Measurements from ENCODE around the gene GSG1L.

GSG1L gene

DNA sequence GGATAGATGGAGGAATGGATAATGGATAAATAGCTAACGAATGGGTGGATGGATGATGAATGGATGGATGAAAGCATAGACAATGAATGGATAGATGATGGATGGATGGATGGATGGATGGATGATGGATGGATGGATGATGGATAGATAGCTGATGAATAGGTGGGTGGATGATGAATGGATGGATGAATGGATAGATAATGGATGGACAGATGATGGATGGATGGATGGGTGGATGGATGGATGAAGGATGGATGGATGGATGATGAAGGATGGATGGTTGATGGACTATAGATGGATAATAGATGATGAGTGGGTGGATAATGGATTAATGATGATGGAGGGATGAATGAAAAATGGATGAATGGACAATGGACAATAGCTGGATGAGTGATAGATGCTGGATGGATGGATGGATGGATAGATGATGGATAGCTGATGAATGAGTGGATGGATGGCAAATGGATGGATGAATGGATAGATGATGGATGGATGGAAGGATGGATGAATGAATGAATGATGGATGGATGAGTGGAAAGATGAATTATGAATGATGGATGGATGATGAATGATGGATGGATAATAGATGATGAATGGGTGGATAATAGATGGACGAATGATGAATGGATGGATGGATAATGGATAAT is 273.8 kb downstream of the GSG1L start:
- Histone ChIP-seq H3K4me1 (ENCODE audit: control insufficient read depth, insufficient read depth, low read length) (no peaks in the 10 kb centered on the region), H3K9ac (ENCODE audit: low read depth, low read length) (no peak overlapping the region), H3K4me3 (ENCODE audit: low read depth, low read length) (no peak overlapping the region), H3K9me3 (ENCODE audit: control insufficient read depth, insufficient read depth, low read length) (no peaks in the 10 kb centered on the region), H3K27me3 (ENCODE audit: control insufficient read depth, insufficient read depth, low read length) (no peaks in the 10 kb centered on the region), H3K27ac (ENCODE audit: low read depth, low read length) (no peak overlapping the region), H3K36me3 (ENCODE audit: control insufficient read depth, insufficient read depth, low read length) (no peaks in the 10 kb centered on the region)

DNA sequence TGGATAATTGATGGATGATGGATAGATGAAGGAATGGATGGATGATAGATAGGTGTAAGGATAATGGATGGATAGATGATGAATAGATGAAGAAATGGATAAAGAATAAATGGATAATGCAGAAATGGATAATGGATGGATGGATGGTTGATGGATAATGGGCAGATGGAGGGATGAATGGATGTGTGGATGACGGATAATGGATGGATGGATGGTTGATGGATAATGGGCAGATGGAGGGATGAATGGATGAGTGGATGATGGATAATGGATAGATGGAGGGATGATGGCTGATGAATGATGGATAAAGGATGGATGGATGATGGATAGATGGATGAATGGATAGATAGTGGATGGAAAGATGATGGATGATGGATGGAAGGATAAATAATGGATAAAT is 274.4 kb downstream of the GSG1L start:
- H3K36me3 ChIP-seq (ENCODE audit: control insufficient read depth, insufficient read depth, low read length): no peaks in the 10 kb centered on the region

DNA sequence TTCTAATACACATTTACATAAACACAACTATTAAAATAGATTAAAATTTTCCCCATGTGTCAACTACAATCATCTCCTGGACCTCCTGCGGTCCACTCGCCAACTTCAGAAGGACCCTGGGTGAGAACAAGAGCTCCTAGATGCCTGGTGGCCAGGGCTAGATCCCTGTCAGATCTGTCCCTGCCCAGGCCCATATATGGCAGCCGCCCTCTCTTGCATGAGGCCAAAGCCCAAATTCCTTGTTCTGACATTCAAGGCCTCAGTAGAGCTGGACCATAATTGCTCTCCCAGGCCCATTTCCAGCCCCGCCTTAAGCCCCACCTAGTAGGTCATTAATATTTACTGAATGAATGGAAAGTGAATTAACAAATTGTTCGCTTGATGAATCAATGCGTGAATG is 275.8 kb downstream of the GSG1L start:
- Histone ChIP-seq H3K27ac (ENCODE audit: low read depth, low read length) (no peak overlapping the region), H3K9ac (ENCODE audit: low read depth, low read length) (no peak overlapping the region), H3K27me3 (ENCODE audit: control insufficient read depth, insufficient read depth, low read length) (no peaks in the 10 kb centered on the region)

More for the DNA sequence above, 274.4 kb downstream of the GSG1L start:
- H3K27ac ChIP-seq (ENCODE audit: low read depth, low read length): no peak overlapping the region
- H3K9ac ChIP-seq (ENCODE audit: low read depth, low read length): no peak overlapping the region
- no peaks in the 10 kb centered on the region for H3K9me3 ChIP-seq (ENCODE audit: control insufficient read depth, insufficient read depth, low read length)
- no peaks in the 10 kb centered on the region for H3K4me1 ChIP-seq (ENCODE audit: control insufficient read depth, insufficient read depth, low read length)
- H3K4me3 ChIP-seq (ENCODE audit: low read depth, low read length): no peak overlapping the region
- H3K27me3 ChIP-seq (ENCODE audit: control insufficient read depth, insufficient read depth, low read length): no peaks in the 10 kb centered on the region

DNA sequence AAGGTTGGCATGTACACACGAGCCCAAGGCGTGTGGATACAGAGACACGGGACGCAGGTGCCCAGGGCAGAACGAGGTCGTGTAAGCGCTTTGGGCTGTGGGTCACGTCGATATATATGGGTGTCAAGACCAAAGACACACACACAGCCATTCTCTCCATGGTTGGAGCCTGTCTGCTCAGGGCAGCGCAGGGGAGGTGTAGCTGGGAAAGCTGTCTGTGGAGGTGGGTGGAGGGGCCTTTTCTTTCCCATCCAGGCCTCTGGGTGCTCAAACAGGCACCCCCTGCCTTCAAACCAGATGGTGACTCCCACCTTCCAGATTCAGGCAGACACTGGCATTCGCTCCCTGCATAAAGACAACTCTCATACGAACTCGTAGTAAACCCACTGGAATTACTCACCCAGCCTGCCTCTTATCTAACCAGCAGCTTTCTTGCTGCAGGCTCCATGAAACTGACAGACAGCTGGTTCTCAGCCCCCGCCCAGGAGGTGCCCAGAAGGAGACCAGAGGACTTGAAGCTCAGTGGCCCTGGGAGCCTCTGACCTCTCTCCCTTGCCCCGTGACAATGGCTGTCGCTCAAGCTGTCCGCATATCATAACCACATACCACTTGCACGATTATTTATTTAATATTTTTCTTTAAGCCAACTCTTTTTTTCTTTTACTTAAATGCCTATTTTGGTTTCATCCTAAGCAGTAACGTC is 276.4 kb downstream of the GSG1L start:
- no peaks in the 10 kb centered on the region for H3K27me3 ChIP-seq (ENCODE audit: control insufficient read depth, insufficient read depth, low read length)
- no peaks in the 10 kb centered on the region for H3K9me3 ChIP-seq (ENCODE audit: control insufficient read depth, insufficient read depth, low read length)
- no peak overlapping the region for H3K27ac ChIP-seq (ENCODE audit: low read depth, low read length)
- H3K9ac ChIP-seq (ENCODE audit: low read depth, low read length): no peak overlapping the region
- no peaks in the 10 kb centered on the region for H3K4me1 ChIP-seq (ENCODE audit: control insufficient read depth, insufficient read depth, low read length)
- H3K4me3 ChIP-seq (ENCODE audit: low read depth, low read length): no peak overlapping the region
- H3K36me3 ChIP-seq (ENCODE audit: control insufficient read depth, insufficient read depth, low read length): no peaks in the 10 kb centered on the region

More for the DNA sequence above, 275.8 kb downstream of the GSG1L start:
- H3K4me1 ChIP-seq (ENCODE audit: control insufficient read depth, insufficient read depth, low read length): no peaks in the 10 kb centered on the region
- H3K36me3 ChIP-seq (ENCODE audit: control insufficient read depth, insufficient read depth, low read length): no peaks in the 10 kb centered on the region
- no peak overlapping the region for H3K4me3 ChIP-seq (ENCODE audit: low read depth, low read length)
- H3K9me3 ChIP-seq (ENCODE audit: control insufficient read depth, insufficient read depth, low read length): no peaks in the 10 kb centered on the region

DNA sequence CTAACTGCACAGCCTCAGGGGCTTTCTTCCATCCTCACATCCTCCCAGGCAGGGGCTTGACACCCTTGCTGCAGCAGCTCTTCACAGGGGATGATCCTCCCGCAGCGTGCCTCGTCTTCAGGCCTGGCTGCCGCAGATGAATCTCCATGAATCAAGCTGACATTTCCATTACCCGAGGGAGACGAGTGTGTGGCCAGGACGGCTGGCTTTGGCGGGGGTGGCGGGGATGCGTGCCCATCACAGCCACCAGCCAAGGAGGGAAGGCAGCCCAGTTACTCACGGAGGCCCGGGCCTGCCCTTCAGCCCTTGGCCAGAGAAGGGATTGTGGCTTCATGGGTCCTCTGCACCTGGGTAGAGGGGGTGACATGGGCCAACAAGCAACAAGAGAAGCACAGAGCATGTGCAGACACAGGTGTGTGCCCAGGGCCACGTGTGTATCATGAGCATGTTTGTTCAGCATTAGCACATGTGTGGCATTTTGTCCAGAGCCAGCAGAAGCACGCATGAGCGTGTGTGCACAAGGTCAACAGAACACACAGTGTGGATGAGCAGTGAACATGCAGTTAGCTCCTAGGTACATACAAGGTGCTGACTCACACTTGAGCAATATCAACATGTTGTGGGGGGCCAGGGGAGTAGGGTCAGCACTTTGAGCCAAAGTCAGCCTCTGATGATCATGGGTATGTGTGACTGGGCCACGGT is 277.1 kb downstream of the GSG1L start:
- Histone ChIP-seq H3K4me1 (ENCODE audit: control insufficient read depth, insufficient read depth, low read length) (no peaks in the 10 kb centered on the region), H3K9ac (ENCODE audit: low read depth, low read length) (no peak overlapping the region), H3K36me3 (ENCODE audit: control insufficient read depth, insufficient read depth, low read length) (no peaks in the 10 kb centered on the region), H3K4me3 (ENCODE audit: low read depth, low read length) (no peak overlapping the region), H3K27ac (ENCODE audit: low read depth, low read length) (no peak overlapping the region), H3K9me3 (ENCODE audit: control insufficient read depth, insufficient read depth, low read length) (no peaks in the 10 kb centered on the region), H3K27me3 (ENCODE audit: control insufficient read depth, insufficient read depth, low read length) (no peaks in the 10 kb centered on the region)

DNA sequence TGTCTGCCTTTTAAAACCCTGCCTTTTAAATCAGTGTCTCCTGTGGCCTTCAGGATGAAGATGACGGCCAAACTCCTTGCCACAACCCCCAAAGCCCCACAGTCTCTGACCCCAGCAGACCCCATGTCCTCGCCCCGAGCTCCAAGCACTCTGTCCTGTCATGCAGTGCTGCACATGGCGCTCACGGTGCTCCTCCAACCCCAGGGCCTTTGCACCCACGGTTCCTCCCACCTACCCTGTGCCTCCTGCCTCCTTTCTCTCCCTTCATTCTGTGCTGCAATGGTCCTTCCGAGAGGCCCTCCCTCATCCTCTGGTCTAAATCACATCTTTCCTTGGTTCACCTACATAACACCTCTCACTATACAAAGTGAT is 278.2 kb downstream of the GSG1L start:
- Histone ChIP-seq H3K27me3 (ENCODE audit: control insufficient read depth, insufficient read depth, low read length) (no peaks in the 10 kb centered on the region), H3K4me1 (ENCODE audit: control insufficient read depth, insufficient read depth, low read length) (no peaks in the 10 kb centered on the region), H3K36me3 (ENCODE audit: control insufficient read depth, insufficient read depth, low read length) (no peaks in the 10 kb centered on the region), H3K9me3 (ENCODE audit: control insufficient read depth, insufficient read depth, low read length) (no peaks in the 10 kb centered on the region), H3K27ac (ENCODE audit: low read depth, low read length) (no peak overlapping the region), H3K9ac (ENCODE audit: low read depth, low read length) (no peak overlapping the region), H3K4me3 (ENCODE audit: low read depth, low read length) (no peak overlapping the region)

DNA sequence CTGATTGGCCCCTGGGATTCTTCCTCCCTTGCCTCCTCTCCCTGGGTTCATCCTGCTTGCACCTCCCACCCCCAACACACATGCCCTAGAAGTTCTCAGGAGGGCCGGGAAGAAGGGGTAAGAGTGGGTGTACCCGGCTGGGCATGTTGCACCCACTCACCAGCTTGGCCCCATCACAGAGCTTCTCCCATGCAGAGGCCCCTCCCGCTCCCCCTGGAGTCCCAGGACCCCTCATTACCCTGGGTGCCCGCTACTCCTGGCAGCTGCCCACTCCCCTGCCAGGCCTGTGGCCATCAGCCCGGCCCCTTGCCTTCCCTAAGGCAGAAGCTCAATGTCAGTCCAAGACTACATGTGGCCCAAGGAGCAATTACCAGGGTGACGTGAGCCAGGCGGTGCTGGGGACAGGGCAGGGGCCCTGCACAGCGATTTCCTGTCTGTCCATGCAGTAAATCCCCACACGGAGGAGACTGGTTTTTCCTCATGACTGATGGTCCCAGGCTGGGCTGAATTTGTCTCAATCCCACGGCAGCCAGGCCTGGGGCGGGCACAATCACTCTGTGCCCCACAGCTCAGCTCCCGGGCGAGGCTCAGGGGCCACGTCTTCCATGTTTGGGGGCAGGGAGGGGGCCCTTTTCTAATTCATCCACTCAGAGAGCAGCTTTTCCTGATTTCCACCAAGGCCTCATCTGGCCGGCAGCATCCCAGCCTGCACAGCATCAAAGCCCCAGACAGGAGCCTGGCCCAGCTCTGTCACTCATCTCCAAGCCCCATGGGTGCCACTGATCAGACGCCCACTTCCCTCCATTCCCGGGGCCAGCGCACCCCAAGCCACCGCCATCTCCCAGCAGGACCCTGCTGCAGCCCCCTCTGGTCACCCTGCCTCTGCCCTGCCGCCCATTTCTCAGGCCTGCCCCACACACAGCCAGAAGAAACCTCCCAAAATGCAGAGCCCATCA is 278.9 kb downstream of the GSG1L start:
- H3K27me3 ChIP-seq (ENCODE audit: control insufficient read depth, insufficient read depth, low read length): no peaks in the 10 kb centered on the region

DNA sequence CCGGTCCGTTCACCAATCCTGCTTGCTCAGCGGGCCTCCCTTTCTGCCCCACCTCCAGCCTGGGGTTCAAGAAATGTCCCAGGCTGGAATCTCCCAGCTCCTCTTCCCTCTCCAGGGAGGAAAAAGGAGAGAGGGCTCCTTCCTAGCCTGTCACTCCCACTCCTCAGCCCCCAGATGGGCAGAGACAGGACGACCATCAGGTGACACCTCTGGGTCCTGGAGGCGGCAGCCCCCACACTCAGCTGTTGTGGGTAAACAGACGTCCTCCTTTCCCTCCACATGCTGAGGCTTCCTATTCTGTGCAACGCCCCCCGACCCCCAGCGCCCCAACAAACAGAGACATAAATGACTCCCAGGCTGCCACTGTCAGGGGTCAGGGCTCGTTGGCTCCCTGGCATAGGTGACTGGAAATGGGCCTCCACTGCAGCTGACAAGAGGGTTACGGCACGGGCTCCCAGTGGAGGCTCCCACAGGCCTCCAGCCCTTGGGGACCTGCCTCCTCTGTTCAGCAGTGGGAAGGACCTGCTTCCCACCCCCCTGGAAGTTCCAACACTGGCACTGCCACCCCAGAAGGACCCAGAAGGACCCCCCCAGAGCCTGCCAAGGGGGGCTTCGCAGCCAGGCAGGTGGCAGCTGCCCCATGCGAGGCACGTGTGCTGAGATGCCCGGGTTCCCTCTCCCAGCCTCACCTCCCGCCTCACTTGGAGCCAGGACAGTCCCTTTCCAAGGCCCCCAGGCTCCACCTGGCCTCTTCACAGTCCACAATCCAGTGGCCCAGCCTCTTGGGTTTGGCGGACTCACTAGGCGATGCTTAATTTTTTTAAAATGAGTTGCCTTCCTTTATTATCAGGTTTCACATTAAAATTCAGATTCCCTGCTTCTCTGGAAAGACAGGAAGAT is 281.3 kb downstream of the GSG1L start:
- Histone ChIP-seq H3K9me3 (ENCODE audit: control insufficient read depth, insufficient read depth, low read length) (no peaks in the 10 kb centered on the region), H3K9ac (ENCODE audit: low read depth, low read length) (no peak overlapping the region), H3K4me3 (ENCODE audit: low read depth, low read length) (no peak overlapping the region), H3K4me1 (ENCODE audit: control insufficient read depth, insufficient read depth, low read length) (peaks cover 7% of the 10 kb centered on the region; the same call in 1 of the 2 replicates), H3K27me3 (ENCODE audit: control insufficient read depth, insufficient read depth, low read length) (no peaks in the 10 kb centered on the region), H3K27ac (ENCODE audit: low read depth, low read length) (no peak overlapping the region), H3K36me3 (ENCODE audit: control insufficient read depth, insufficient read depth, low read length) (no peaks in the 10 kb centered on the region)

More for the DNA sequence above, 278.9 kb downstream of the GSG1L start:
- peaks cover 5% of the 10 kb centered on the region; the same call in 1 of the 2 replicates for H3K4me1 ChIP-seq (ENCODE audit: control insufficient read depth, insufficient read depth, low read length)
- H3K9me3 ChIP-seq (ENCODE audit: control insufficient read depth, insufficient read depth, low read length): no peaks in the 10 kb centered on the region
- no peak overlapping the region for H3K4me3 ChIP-seq (ENCODE audit: low read depth, low read length)
- no peaks in the 10 kb centered on the region for H3K36me3 ChIP-seq (ENCODE audit: control insufficient read depth, insufficient read depth, low read length)
- H3K9ac ChIP-seq (ENCODE audit: low read depth, low read length): no peak overlapping the region
- no peak overlapping the region for H3K27ac ChIP-seq (ENCODE audit: low read depth, low read length)

DNA sequence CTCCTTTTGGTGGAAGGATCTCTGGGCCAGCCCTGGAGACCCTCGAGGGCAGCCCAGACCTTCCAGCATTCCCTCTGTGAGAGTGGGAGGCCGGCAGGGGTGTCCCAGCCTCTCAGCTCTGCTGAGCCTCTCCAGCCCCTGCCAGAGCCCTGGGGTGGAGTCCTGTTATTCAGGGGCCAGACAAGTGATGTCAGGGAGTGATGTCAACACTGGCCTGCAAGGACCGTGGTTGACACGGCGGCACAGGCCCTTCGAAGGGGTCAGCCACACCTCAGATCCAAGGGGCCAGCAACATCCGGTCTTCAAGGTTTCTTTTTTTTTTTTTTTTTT is 282.4 kb downstream of the GSG1L start:
- H3K9ac ChIP-seq (ENCODE audit: low read depth, low read length): no peak overlapping the region

More for the DNA sequence above, 282.4 kb downstream of the GSG1L start:
- Histone ChIP-seq H3K36me3 (ENCODE audit: control insufficient read depth, insufficient read depth, low read length) (no peaks in the 10 kb centered on the region), H3K9me3 (ENCODE audit: control insufficient read depth, insufficient read depth, low read length) (no peaks in the 10 kb centered on the region), H3K4me3 (ENCODE audit: low read depth, low read length) (no peak overlapping the region), H3K27ac (ENCODE audit: low read depth, low read length) (no peak overlapping the region), H3K4me1 (ENCODE audit: control insufficient read depth, insufficient read depth, low read length) (peaks cover 7% of the 10 kb centered on the region; the same call in 1 of the 2 replicates), H3K27me3 (ENCODE audit: control insufficient read depth, insufficient read depth, low read length) (no peaks in the 10 kb centered on the region)

All from HUES48 (cell line).